Smooth muscle cell of trachea (primary cell): ENCODE measurements around the gene FSD1L. TPM values are rescaled to one million over a fixed set of nuclear protein-coding genes. Genes with fewer than 3 reads are reported as not detected.

ENCODE experiments used
- total RNA-seq: library from RNA; depleted of rRNA; stranded (reverse); fragments of >200 nt; gene quantifications from 2 replicates; pipeline ENCODE4 v1.2.1, GENCODE V29; 2014

Gene FSD1L
- total RNA-seq: 5.0 and 10.3 TPM in 2 replicates

GRCh38 chr9:105447814-105448812, at the start of gene FSD1L:
Gene FSD1L, plus strand, starts transcription at chr9:105448034. Its CDS starts 187 bp downstream, at chr9:105448221.

GRCh38 chr9:105557804-105558610, 110.2 kb downstream of the FSD1L start, which contains the start of gene FKTN:
Gene FKTN, plus strand, starts transcription at chr9:105558131. Its CDS starts 16,902 bp downstream, at chr9:105575033.

Other genes with a start within 250 kb of the FSD1L start
- gene SLC44A1, start 203.4 kb upstream of the FSD1L start, total RNA-seq: 86.5 and 87.8 TPM in 2 replicates
- 36.6 and 53.1 TPM in 2 replicates for gene FKTN, start 110.1 kb downstream of the FSD1L start, total RNA-seq
- 0.29 TPM in 1 of 2 replicates, not detected in the other for gene TAL2, start 214.4 kb downstream of the FSD1L start, total RNA-seq
- 21.2 and 24.3 TPM in 2 replicates for gene TMEM38B, start 246.5 kb downstream of the FSD1L start, total RNA-seq